HepG2 (cell line): Measurements from ENCODE around the gene UST. TPM values are rescaled to one million over a fixed set of nuclear protein-coding genes. Genes with fewer than 3 reads are reported as not detected.

Experiments used
- HNF1B ChIP-seq: sonication (generic); formaldehyde crosslinking; IDR thresholded peaks from 2 replicates; pipeline ENCODE4 v1.5.1; 2020; ENCODE audit warnings: mild to moderate bottlenecking, moderate library complexity, missing genetic modification reagents
- KDM2A ChIP-seq: sonication (generic); formaldehyde crosslinking; IDR thresholded peaks from 2 replicates; pipeline ENCODE4 v1.4.0; 2020; ENCODE audit warnings: low read depth, missing genetic modification reagents, borderline replicate concordance
- NFYB ChIP-seq: sonication (generic); formaldehyde crosslinking; IDR thresholded peaks from 2 replicates; pipeline ENCODE4 v1.4.0; 2020; ENCODE audit warnings: missing genetic modification reagents
- PAF1 ChIP-seq: IDR thresholded peaks from 2 replicates; pipeline ENCODE4 v1.6.1; 2016; ENCODE audit warnings: missing genetic modification reagents, missing compliant biosample characterization
- PATZ1 ChIP-seq: sonication (generic); formaldehyde crosslinking; IDR thresholded peaks from 2 replicates; pipeline ENCODE4 v1.4.0; 2020; ENCODE audit warnings: missing genetic modification reagents
- RCOR2 ChIP-seq: IDR thresholded peaks from 2 replicates; pipeline ENCODE4 v1.6.1; 2016; ENCODE audit warnings: missing biosample characterization, missing genetic modification reagents
- REPIN1 ChIP-seq: sonication (generic); formaldehyde crosslinking; IDR thresholded peaks from 2 replicates; pipeline ENCODE4 v1.8.0; 2022; ENCODE audit warnings: missing genetic modification reagents, low read depth, mild to moderate bottlenecking, borderline replicate concordance
- SALL2 ChIP-seq: sonication (generic); formaldehyde crosslinking; IDR thresholded peaks from 2 replicates; pipeline ENCODE4 v1.8.1; 2023; ENCODE audit warnings: mild to moderate bottlenecking, missing genetic modification reagents, inconsistent platforms
- SPEN ChIP-seq: sonication (generic); formaldehyde crosslinking; IDR thresholded peaks from 2 replicates; pipeline ENCODE4 v1.5.1; 2020; ENCODE audit warnings: low read depth, mild to moderate bottlenecking, missing genetic modification reagents
- TFE3 ChIP-seq: IDR thresholded peaks from 2 replicates; pipeline ENCODE4 v1.6.1; 2016
- ZHX1 ChIP-seq: sonication (generic); formaldehyde crosslinking; IDR thresholded peaks from 2 replicates; pipeline ENCODE4 v1.8.1; 2022; ENCODE audit warnings: low read depth, mild to moderate bottlenecking, missing genetic modification reagents
- ZNF234 ChIP-seq: sonication (generic); formaldehyde crosslinking; conservative IDR thresholded peaks from 2 replicates; pipeline ENCODE4 v1.5.1; 2020; ENCODE audit warnings: mild to moderate bottlenecking, missing genetic modification reagents
- ZNF431 ChIP-seq: sonication (generic); formaldehyde crosslinking; IDR thresholded peaks from 2 replicates; pipeline ENCODE4 v1.9.0; 2022; ENCODE audit warnings: missing genetic modification reagents, low read depth, mild to moderate bottlenecking, borderline replicate concordance
- ZNF784 ChIP-seq: sonication (generic); formaldehyde crosslinking; IDR thresholded peaks from 2 replicates; pipeline ENCODE4 v1.5.1; 2020; ENCODE audit warnings: missing genetic modification reagents, mild to moderate bottlenecking, borderline replicate concordance
- polyA plus RNA-seq, 8 experiments: library from polyadenylated mRNA; depleted of rRNA in 3 of 8; stranded (reverse) in 7 of 8; unstranded in 1 of 8; fragments of >200 nt; fragmentation: Illumina TruSeq in 4 of 8; extraction: Trizol in 4 of 8; gene quantifications; 2 replicates each; pipeline versions ENCODE4 v1.2.1 to v1.2.3, GENCODE V29; 2011 to 2016; ENCODE audit warnings: low read depth in 4 of 8, missing spikeins in 1 of 8, mixed read lengths in 1 of 8; ENCODE audit not compliant: insufficient read depth in 1 of 8
- total RNA-seq, 5 experiments: library from RNA; depleted of rRNA; stranded (reverse); fragments of >200 nt; fragmentation: Illumina TruSeq; extraction: Trizol; gene quantifications; 2 replicates each; pipeline ENCODE4 v1.2.3, GENCODE V29; 2016; ENCODE audit warnings: low read depth in 1 of 5
- TF ChIP-seq, protein P1 (sequence below): IDR thresholded peaks from 2 replicates; pipeline ENCODE4 v1.6.1; 2016; ENCODE audit warnings: missing compliant biosample characterization, missing genetic modification reagents, borderline replicate concordance

UST gene
- total and polyA plus RNA-seq, 2 of the 13 experiments (the other 11 are each of a cell fraction or from before 2014, with no cell fraction given) = 0.27 TPM; not detected in 1

- no peak for TF ChIP-seq ZHX1
- TF ChIP-seq, protein P1, sequence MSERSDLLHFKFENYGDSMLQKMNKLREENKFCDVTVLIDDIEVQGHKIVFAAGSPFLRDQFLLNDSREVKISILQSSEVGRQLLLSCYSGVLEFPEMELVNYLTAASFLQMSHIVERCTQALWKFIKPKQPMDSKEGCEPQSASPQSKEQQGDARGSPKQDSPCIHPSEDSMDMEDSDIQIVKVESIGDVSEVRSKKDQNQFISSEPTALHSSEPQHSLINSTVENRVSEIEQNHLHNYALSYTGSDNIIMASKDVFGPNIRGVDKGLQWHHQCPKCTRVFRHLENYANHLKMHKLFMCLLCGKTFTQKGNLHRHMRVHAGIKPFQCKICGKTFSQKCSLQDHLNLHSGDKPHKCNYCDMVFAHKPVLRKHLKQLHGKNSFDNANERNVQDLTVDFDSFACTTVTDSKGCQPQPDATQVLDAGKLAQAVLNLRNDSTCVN (CRISPR knock-in tag) = no peak
- no peak for TF ChIP-seq ZNF784 (CRISPR knock-in tag)
- TF ChIP-seq TFE3 = peak; percentile 39; the same call in 1 of the 2 replicates
- no peak for TF ChIP-seq PAF1
- no peak for TF ChIP-seq HNF1B (CRISPR knock-in tag)
- TF ChIP-seq REPIN1 = peak; percentile 45; the same call in 1 of the 2 replicates
- peak; percentile 23; the same call in 1 of the 2 replicates for TF ChIP-seq KDM2A (CRISPR knock-in tag)
- no peak for TF ChIP-seq ZNF431
- no peak for TF ChIP-seq SALL2
- TF ChIP-seq NFYB (CRISPR knock-in tag) = peak; percentile 50; the same call in 1 of the 2 replicates
- TF ChIP-seq PATZ1 (CRISPR knock-in tag) = 0 out of 2 replicates have a peak, but pooled peaks have one; percentile 32
- TF ChIP-seq RCOR2 (CRISPR knock-in tag) = peak; percentile 74; the same call in 1 of the 2 replicates
- no peak for TF ChIP-seq SPEN (CRISPR knock-in tag)
- no peak for TF ChIP-seq ZNF234
Measured at GRCh38 chr6:149074832-149075258, 328.0 kb downstream of the UST start (continued).
